Measurements from ENCODE around the gene DLL3. TPM values are rescaled to one million over a fixed set of nuclear protein-coding genes. Genes with fewer than 3 reads are reported as not detected.
"Not testable (repeated sequence)": the region's sequence is repeated elsewhere in the genome, so short reads cannot be mapped to it uniquely, and the experiment has no call there.

The DLL3 gene
- total RNA-seq, 1 donor from 2014 or later, result 2.7 TPM

GRCh38 chr19:39472746-39473442 is 25.9 kb upstream of the DLL3 start:
- no peak overlapping the region for H3K4me3 Mint-ChIP-seq
- H3K27me3 Mint-ChIP-seq, result no peaks in the 10 kb centered on the region
- H3K36me3 Mint-ChIP-seq, result peaks cover 24% of the 10 kb centered on the region

GRCh38 chr19:39473443-39473960 is 25.2 kb upstream of the DLL3 start:
- no peak overlapping the region for H3K27ac Mint-ChIP-seq
- H3K9me3 Mint-ChIP-seq, result no peaks in the 10 kb centered on the region
- no peak for TF ChIP-seq CTCF (conservative IDR thresholded peaks at IDR 0.05)
- H3K36me3 Mint-ChIP-seq, result peaks cover 20% of the 10 kb centered on the region
- H3K4me3 Mint-ChIP-seq, result no peak overlapping the region
- no peak for DNase-seq (ENCODE audit: extremely low spot score, unreplicated experiment)
- no peaks in the 10 kb centered on the region for H3K4me1 Mint-ChIP-seq (ENCODE audit: unreplicated experiment)
- H3K27me3 Mint-ChIP-seq, result no peaks in the 10 kb centered on the region

More at GRCh38 chr19:39472746-39473442, 25.9 kb upstream of the DLL3 start:
- TF ChIP-seq CTCF (conservative IDR thresholded peaks at IDR 0.05), result no peak
- Mint-ChIP-seq H3K9me3 (no peaks in the 10 kb centered on the region), H3K27ac (no peak overlapping the region), H3K4me1 (ENCODE audit: unreplicated experiment) (no peaks in the 10 kb centered on the region)
- DNase-seq (ENCODE audit: extremely low spot score, unreplicated experiment), result no peak

- Mint-ChIP-seq H3K9me3 (no peaks in the 10 kb centered on the region), H3K27ac (no peak overlapping the region), H3K27me3 (no peaks in the 10 kb centered on the region), H3K4me3 (no peak overlapping the region), H3K4me1 (ENCODE audit: unreplicated experiment) (no peaks in the 10 kb centered on the region), H3K36me3 (peaks cover 20% of the 10 kb centered on the region)
- peak; percentile 80 for DNase-seq (ENCODE audit: extremely low spot score, unreplicated experiment)
- peak; percentile 85 for TF ChIP-seq CTCF (conservative IDR thresholded peaks at IDR 0.05)
Measured at GRCh38 chr19:39474139-39474620, 24.6 kb upstream of the DLL3 start.

- Mint-ChIP-seq H3K27ac (no peak overlapping the region), H3K4me3 (no peak overlapping the region), H3K36me3 (peaks cover 11% of the 10 kb centered on the region), H3K9me3 (no peaks in the 10 kb centered on the region), H3K4me1 (ENCODE audit: unreplicated experiment) (peaks cover 11% of the 10 kb centered on the region), H3K27me3 (no peaks in the 10 kb centered on the region)
- no peak for TF ChIP-seq CTCF (conservative IDR thresholded peaks at IDR 0.05)
- no peak for DNase-seq (ENCODE audit: extremely low spot score, unreplicated experiment)
Measured at GRCh38 chr19:39475748-39476147, 23.0 kb upstream of the DLL3 start.

GRCh38 chr19:39479319-39479801 is 19.4 kb upstream of the DLL3 start:
- H3K36me3 Mint-ChIP-seq, result peaks cover 11% of the 10 kb centered on the region
- peak overlapping the region; percentile 97 for H3K27ac Mint-ChIP-seq
- H3K9me3 Mint-ChIP-seq; H3K27me3 Mint-ChIP-seq; DNase-seq (ENCODE audit: extremely low spot score, unreplicated experiment): not testable (repeated sequence)
- H3K4me3 Mint-ChIP-seq, result peak overlapping the region; percentile 95
- peaks cover 22% of the 10 kb centered on the region for H3K4me1 Mint-ChIP-seq (ENCODE audit: unreplicated experiment)

GRCh38 chr19:39479916-39480315 is 18.8 kb upstream of the DLL3 start:
- no peaks in the 10 kb centered on the region for H3K9me3 Mint-ChIP-seq
- H3K4me1 Mint-ChIP-seq (ENCODE audit: unreplicated experiment), result peaks cover 22% of the 10 kb centered on the region
- peak overlapping the region; percentile 95 for H3K4me3 Mint-ChIP-seq
- no peaks in the 10 kb centered on the region for H3K27me3 Mint-ChIP-seq
- peak overlapping the region; percentile 97 for H3K27ac Mint-ChIP-seq
- peaks cover 9% of the 10 kb centered on the region for H3K36me3 Mint-ChIP-seq
- DNase-seq (ENCODE audit: extremely low spot score, unreplicated experiment), result no peak
- TF ChIP-seq CTCF (conservative IDR thresholded peaks at IDR 0.05), result no peak
